ENCODE results near the gene FGF16. TPM values are rescaled to one million over a fixed set of nuclear protein-coding genes. Genes with fewer than 3 reads are reported as not detected.

The FGF16 gene
- total and polyA plus RNA-seq, 2 experiments from 2014 or later, result 0.22 TPM; not detected in 1

- Histone ChIP-seq H3K27me3 (replicated peaks; ENCODE audit: insufficient read depth) (no peaks in the 10 kb centered on the region), H3K4me2 (ENCODE audit: unreplicated experiment) (no peak overlapping the region), H3K9me2 (ENCODE audit: insufficient read depth) (no peaks in the 10 kb centered on the region), H3K4me1 (ENCODE audit: insufficient read depth) (no peaks in the 10 kb centered on the region), H3K9ac (no peak overlapping the region), H2AFZ (no peak overlapping the region), H4K20me1 (ENCODE audit: insufficient read depth) (no peaks in the 10 kb centered on the region), H3K9me3 (ENCODE audit: low read depth) (no peaks in the 10 kb centered on the region), H3K36me3 (ENCODE audit: low read depth) (no peaks in the 10 kb centered on the region), H3K4me3 (no peak overlapping the region), H3K79me2 (ENCODE audit: insufficient read depth) (no peaks in the 10 kb centered on the region), H3F3A (ENCODE audit: insufficient read depth) (no peaks in the 10 kb centered on the region), H3K27ac (no peak overlapping the region)
- 73 to 78% methylated on average over 3 of the region's 3 CpGs for WGBS, 2 experiments (ENCODE audit: low coverage in 1 of 2, low lambda C conversion rate in 2 of 2, missing lambda C conversion rate in 2 of 2)
- TF ChIP-seq EZH2phosphoT487 (IDR thresholded peaks at IDR 0.05; ENCODE audit: insufficient read depth, low read depth), result no peak
- no peak for TF ChIP-seq EZH2 (IDR thresholded peaks at IDR 0.05; ENCODE audit: insufficient read depth, poor library complexity, severe bottlenecking)
- in situ Hi-C loops (cut with MboI), result no loop called here
- DNase-seq, result no peak
Observed at GRCh38 chrX:77412631-77413030, 34.6 kb upstream of the FGF16 start.

DNA sequence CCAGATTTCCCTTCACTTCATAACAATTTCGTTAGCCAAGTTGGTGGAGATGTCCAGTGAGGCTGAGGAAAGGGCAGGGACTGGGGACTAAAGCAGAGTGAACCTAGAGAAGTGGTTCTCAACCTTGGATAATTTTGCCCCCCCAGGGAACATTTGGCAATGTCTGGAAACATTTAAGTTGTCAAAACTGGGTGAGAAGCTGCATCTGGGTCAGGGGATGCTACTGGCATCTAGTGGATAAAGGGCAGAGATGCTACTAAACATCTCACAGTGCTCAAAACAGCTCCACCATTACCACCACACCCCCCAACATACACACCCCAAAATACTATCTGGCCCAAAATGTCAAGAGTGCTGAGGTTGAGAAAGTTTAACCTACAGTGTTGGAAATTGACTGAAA lies 32.0 kb upstream of the FGF16 start:
- H3K9ac ChIP-seq, result no peak overlapping the region
- no peaks in the 10 kb centered on the region for H3K9me3 ChIP-seq (ENCODE audit: low read depth)
- in situ Hi-C loops (cut with MboI), result no loop called here
- peak; percentile 5 for DNase-seq
- no peaks in the 10 kb centered on the region for H3K9me2 ChIP-seq (ENCODE audit: insufficient read depth)
- no peaks in the 10 kb centered on the region for H4K20me1 ChIP-seq (ENCODE audit: insufficient read depth)
- H3K27me3 ChIP-seq (replicated peaks; ENCODE audit: insufficient read depth), result no peaks in the 10 kb centered on the region
- H2AFZ ChIP-seq, result no peak overlapping the region
- H3K36me3 ChIP-seq (ENCODE audit: low read depth), result no peaks in the 10 kb centered on the region
- no peak overlapping the region for H3K27ac ChIP-seq
- H3K79me2 ChIP-seq (ENCODE audit: insufficient read depth), result no peaks in the 10 kb centered on the region
- no peaks in the 10 kb centered on the region for H3F3A ChIP-seq (ENCODE audit: insufficient read depth)
- H3K4me3 ChIP-seq, result no peak overlapping the region
- no peak for TF ChIP-seq EZH2phosphoT487 (IDR thresholded peaks at IDR 0.05; ENCODE audit: insufficient read depth, low read depth)
- TF ChIP-seq EZH2 (IDR thresholded peaks at IDR 0.05; ENCODE audit: insufficient read depth, poor library complexity, severe bottlenecking), result no peak
- WGBS, 2 experiments (ENCODE audit: low coverage in 1 of 2, low lambda C conversion rate in 2 of 2, missing lambda C conversion rate in 2 of 2), result 0% methylated on average over 1 of the region's 1 CpG
- no peak overlapping the region for H3K4me2 ChIP-seq (ENCODE audit: unreplicated experiment)
- no peaks in the 10 kb centered on the region for H3K4me1 ChIP-seq (ENCODE audit: insufficient read depth)

GRCh38 chrX:77415882-77416281 lies 31.3 kb upstream of the FGF16 start:
- no peak for DNase-seq
- H3K9ac ChIP-seq, result no peak overlapping the region
- 67 to 90% methylated on average over 1 of the region's 1 CpG for WGBS, 2 experiments (ENCODE audit: low coverage in 1 of 2, low lambda C conversion rate in 2 of 2, missing lambda C conversion rate in 2 of 2)
- no peaks in the 10 kb centered on the region for H3K27me3 ChIP-seq (replicated peaks; ENCODE audit: insufficient read depth)
- TF ChIP-seq EZH2phosphoT487 (IDR thresholded peaks at IDR 0.05; ENCODE audit: insufficient read depth, low read depth) (no peak), EZH2 (IDR thresholded peaks at IDR 0.05; ENCODE audit: insufficient read depth, poor library complexity, severe bottlenecking) (no peak)
- H3K27ac ChIP-seq, result no peak overlapping the region
- no peaks in the 10 kb centered on the region for H3K4me1 ChIP-seq (ENCODE audit: insufficient read depth)
- H3K79me2 ChIP-seq (ENCODE audit: insufficient read depth), result no peaks in the 10 kb centered on the region
- no peaks in the 10 kb centered on the region for H3K36me3 ChIP-seq (ENCODE audit: low read depth)
- in situ Hi-C loops (cut with MboI), result no loop called here
- no peak overlapping the region for H2AFZ ChIP-seq
- H3K4me3 ChIP-seq, result no peak overlapping the region
- no peaks in the 10 kb centered on the region for H3K9me2 ChIP-seq (ENCODE audit: insufficient read depth)
- H3K4me2 ChIP-seq (ENCODE audit: unreplicated experiment), result no peak overlapping the region
- H3K9me3 ChIP-seq (ENCODE audit: low read depth), result no peaks in the 10 kb centered on the region
- no peaks in the 10 kb centered on the region for H4K20me1 ChIP-seq (ENCODE audit: insufficient read depth)
- no peaks in the 10 kb centered on the region for H3F3A ChIP-seq (ENCODE audit: insufficient read depth)

- H3K79me2 ChIP-seq (ENCODE audit: insufficient read depth), result no peaks in the 10 kb centered on the region
- H3F3A ChIP-seq (ENCODE audit: insufficient read depth), result peaks cover 8% of the 10 kb centered on the region; the same call in 1 of the 2 replicates
- H3K9ac ChIP-seq, result no peak overlapping the region
- WGBS, 2 experiments (ENCODE audit: low coverage in 1 of 2, low lambda C conversion rate in 2 of 2, missing lambda C conversion rate in 2 of 2), result 17 to 32% methylated on average over 2 to 4 of the region's 4 CpGs
- no peak overlapping the region for H3K4me2 ChIP-seq (ENCODE audit: unreplicated experiment)
- no peaks in the 10 kb centered on the region for H3K9me2 ChIP-seq (ENCODE audit: insufficient read depth)
- H3K27ac ChIP-seq, result no peak overlapping the region
- no peaks in the 10 kb centered on the region for H3K9me3 ChIP-seq (ENCODE audit: low read depth)
- peaks cover 17% of the 10 kb centered on the region for H3K4me1 ChIP-seq (ENCODE audit: insufficient read depth)
- TF ChIP-seq EZH2 (IDR thresholded peaks at IDR 0.05; ENCODE audit: insufficient read depth, poor library complexity, severe bottlenecking), result no peak
- no peak for TF ChIP-seq EZH2phosphoT487 (IDR thresholded peaks at IDR 0.05; ENCODE audit: insufficient read depth, low read depth)
- H3K4me3 ChIP-seq, result no peak overlapping the region
- no peaks in the 10 kb centered on the region for H3K36me3 ChIP-seq (ENCODE audit: low read depth)
- no peaks in the 10 kb centered on the region for H3K27me3 ChIP-seq (replicated peaks; ENCODE audit: insufficient read depth)
- H4K20me1 ChIP-seq (ENCODE audit: insufficient read depth), result no peaks in the 10 kb centered on the region
- H2AFZ ChIP-seq, result no peak overlapping the region
- DNase-seq, result no peak
- in situ Hi-C loops (cut with MboI), result no loop called here
Observed at GRCh38 chrX:77422891-77423648, 24.1 kb upstream of the FGF16 start.
